PC-9 (cell line): ENCODE data around the gene SH2D5.

ENCODE experiments used
- CTCF ChIP-seq: fragments of 200-600 bp; sonication (generic); conservative IDR thresholded peaks from 2 replicates; pipeline ENCODE4 v1.6.1; 2017; ENCODE audit warnings: mixed run types, antibody characterized with exemption, mild to moderate bottlenecking, moderate library complexity
- EZH2 ChIP-seq: fragments of 200-600 bp; sonication (generic); IDR thresholded peaks from 2 replicates; pipeline ENCODE4 v1.8.0; 2017; ENCODE audit warnings: antibody characterized with exemption, low read depth

- TF ChIP-seq CTCF (no peak), EZH2 (no peak)
Measured at GRCh38 chr1:20751462-20751990, 19.0 kb upstream of the SH2D5 start.
